NB4 (cell line): ENCODE measurements around the gene FTO.

Source experiments
- DNase-seq: peaks from one replicate; pipeline ENCODE4 v3.0.0; 2010; ENCODE audit warnings: low read depth
- H3K4me3 ChIP-seq: one replicate; pipeline ENCODE4 v1.5.1; 2011; ENCODE audit warnings: mild to moderate bottlenecking, low read depth, low read length, moderate library complexity
- CTCF ChIP-seq: IDR thresholded peaks from one replicate; pipeline ENCODE4 v1.5.1; 2012; ENCODE audit warnings: low read depth, low read length
- MAX ChIP-seq: IDR thresholded peaks from 2 replicates; pipeline ENCODE4 v1.6.1; 2011; ENCODE audit warnings: low read depth, low read length
- MYC ChIP-seq: IDR thresholded peaks from 2 replicates; pipeline ENCODE4 v1.6.1; 2011; ENCODE audit warnings: low read depth, low read length
- POLR2A ChIP-seq: IDR thresholded peaks from 2 replicates; pipeline ENCODE4 v1.6.1; 2011; ENCODE audit warnings: mild to moderate bottlenecking; ENCODE audit not compliant: insufficient read length; ENCODE audit errors: extremely low read depth

The FTO gene

GRCh38 chr16:53986793-53987192, 282.8 kb downstream of the FTO start:
- H3K4me3 ChIP-seq = no peak overlapping the region
- DNase-seq = no peak
- no peak for TF ChIP-seq MAX
- no peak for TF ChIP-seq CTCF
- TF ChIP-seq MYC = no peak
- TF ChIP-seq POLR2A = no peak

GRCh38 chr16:53988136-53988535, 284.2 kb downstream of the FTO start:
- H3K4me3 ChIP-seq = no peak overlapping the region
- no peak for TF ChIP-seq POLR2A
- TF ChIP-seq CTCF = no peak
- no peak for TF ChIP-seq MAX
- TF ChIP-seq MYC = no peak
- no peak for DNase-seq

- TF ChIP-seq MYC (no peak), POLR2A (no peak), CTCF (no peak), MAX (no peak)
- DNase-seq = no peak
- no peak overlapping the region for H3K4me3 ChIP-seq
Observed at GRCh38 chr16:53989597-53989996, 285.6 kb downstream of the FTO start.

- DNase-seq = peak; percentile 78
- TF ChIP-seq CTCF = no peak
- no peak overlapping the region for H3K4me3 ChIP-seq
Observed at GRCh38 chr16:53991754-53992378, 287.9 kb downstream of the FTO start.

GRCh38 chr16:53995378-53995777, 291.4 kb downstream of the FTO start:
- no peak for TF ChIP-seq CTCF
- TF ChIP-seq POLR2A = no peak
- no peak for TF ChIP-seq MAX
- no peak for TF ChIP-seq MYC

GRCh38 chr16:53996961-53997360, 293.0 kb downstream of the FTO start:
- no peak overlapping the region for H3K4me3 ChIP-seq
- TF ChIP-seq CTCF (no peak), POLR2A (no peak), MAX (no peak), MYC (no peak)
- DNase-seq = no peak

More at GRCh38 chr16:53995378-53995777, 291.4 kb downstream of the FTO start:
- no peak overlapping the region for H3K4me3 ChIP-seq
- no peak for DNase-seq
